GM12878 (cell line): ENCODE results near the gene MAD1L1.

ENCODE experiments used
- CHD2 ChIP-seq: IDR thresholded peaks from 2 replicates; pipeline ENCODE4 v1.6.1; 2011; ENCODE audit warnings: low read depth, low read length, improper control_type of control experiment, borderline replicate concordance
- EP300 ChIP-seq, 2 experiments: fragments of 150-350 bp in 1 of 2; IDR thresholded peaks; 2 replicates each; pipeline ENCODE4 v1.6.1; 2011 to 2012; ENCODE audit warnings: low read depth in 2 of 2, low read length in 2 of 2, borderline replicate concordance in 1 of 2, improper control_type of control experiment in 1 of 2, inconsistent platforms in 1 of 2; ENCODE audit not compliant: control insufficient read depth in 1 of 2
- ESRRA ChIP-seq: IDR thresholded peaks from 2 replicates; pipeline ENCODE4 v1.6.1; 2012; ENCODE audit warnings: mild to moderate bottlenecking, low read length, improper control_type of control experiment
- EZH2 ChIP-seq: IDR thresholded peaks from 2 replicates; pipeline ENCODE4 v1.6.1; 2012; ENCODE audit warnings: low read depth, mild to moderate bottlenecking, control low read depth, inconsistent platforms, low read length, borderline replicate concordance; ENCODE audit not compliant: control insufficient read depth
- HCFC1 ChIP-seq: fragments of 150-350 bp; IDR thresholded peaks from 2 replicates; pipeline ENCODE4 v1.6.1; 2014; ENCODE audit warnings: low read length
- HDAC2 ChIP-seq: fragments of 200-600 bp; sonication (generic); IDR thresholded peaks from 2 replicates; pipeline ENCODE4 v1.6.1; 2017
- SUPT20H ChIP-seq: IDR thresholded peaks from 2 replicates; pipeline ENCODE4 v1.6.1; 2011; ENCODE audit warnings: low read depth, mild to moderate bottlenecking, low read length, moderate library complexity, borderline replicate concordance; ENCODE audit not compliant: control insufficient read depth
- TCF3 ChIP-seq: IDR thresholded peaks from 2 replicates; pipeline ENCODE4 v1.6.1; 2012; ENCODE audit warnings: low read depth, mild to moderate bottlenecking, low read length, borderline replicate concordance; ENCODE audit not compliant: insufficient read depth
- TF ChIP-seq, protein P1 (sequence below), 3 experiments: IDR thresholded peaks in 2 of 3; conservative IDR thresholded peaks in 1 of 3; 2 replicates each; pipeline ENCODE4 v1.5.1; 2011; ENCODE audit warnings: low read depth in 3 of 3, low read length in 3 of 3, mild to moderate bottlenecking in 3 of 3, control low read depth in 2 of 3, moderate library complexity in 2 of 3, inconsistent platforms in 1 of 3, mixed read lengths in 1 of 3; ENCODE audit not compliant: control insufficient read depth in 2 of 3, insufficient read depth in 1 of 3; ENCODE audit errors: extremely low read depth in 1 of 3
- TF ChIP-seq, protein P2 (sequence below): IDR thresholded peaks from 2 replicates; pipeline ENCODE4 v1.6.1; 2012; ENCODE audit warnings: low read depth, low read length, improper control_type of control experiment

DNA sequence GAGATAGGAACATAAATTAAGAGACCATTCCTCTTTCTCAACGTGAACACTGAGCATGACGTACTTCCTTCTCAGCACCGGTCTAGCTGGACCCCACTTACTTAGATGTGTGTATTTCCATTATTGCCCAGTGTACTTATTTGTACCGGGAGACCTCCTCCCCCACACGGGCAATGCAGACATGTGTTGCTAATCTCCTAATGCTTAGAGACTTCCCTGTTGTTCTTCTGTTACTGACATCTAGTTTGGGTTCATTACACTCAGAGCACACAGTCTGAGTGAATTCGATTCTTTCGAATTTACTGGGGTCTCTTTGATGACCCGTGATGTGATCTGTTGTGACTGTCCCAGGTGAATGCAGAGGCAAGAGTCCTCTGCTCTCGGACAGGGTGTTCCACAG lies 260.0 kb downstream of the MAD1L1 start:
- TF ChIP-seq TCF3 (no peak), CHD2 (no peak), EZH2 (no peak), HDAC2 (no peak), SUPT20H (no peak), HCFC1 (no peak), EP300 (IDR thresholded peaks at IDR 0.05; ENCODE audit: borderline replicate concordance in 1 of 2, control insufficient read depth in 1 of 2, low read depth in 2 of 2, low read length in 2 of 2) (no peak), ESRRA (no peak)
- TF ChIP-seq, protein P1, sequence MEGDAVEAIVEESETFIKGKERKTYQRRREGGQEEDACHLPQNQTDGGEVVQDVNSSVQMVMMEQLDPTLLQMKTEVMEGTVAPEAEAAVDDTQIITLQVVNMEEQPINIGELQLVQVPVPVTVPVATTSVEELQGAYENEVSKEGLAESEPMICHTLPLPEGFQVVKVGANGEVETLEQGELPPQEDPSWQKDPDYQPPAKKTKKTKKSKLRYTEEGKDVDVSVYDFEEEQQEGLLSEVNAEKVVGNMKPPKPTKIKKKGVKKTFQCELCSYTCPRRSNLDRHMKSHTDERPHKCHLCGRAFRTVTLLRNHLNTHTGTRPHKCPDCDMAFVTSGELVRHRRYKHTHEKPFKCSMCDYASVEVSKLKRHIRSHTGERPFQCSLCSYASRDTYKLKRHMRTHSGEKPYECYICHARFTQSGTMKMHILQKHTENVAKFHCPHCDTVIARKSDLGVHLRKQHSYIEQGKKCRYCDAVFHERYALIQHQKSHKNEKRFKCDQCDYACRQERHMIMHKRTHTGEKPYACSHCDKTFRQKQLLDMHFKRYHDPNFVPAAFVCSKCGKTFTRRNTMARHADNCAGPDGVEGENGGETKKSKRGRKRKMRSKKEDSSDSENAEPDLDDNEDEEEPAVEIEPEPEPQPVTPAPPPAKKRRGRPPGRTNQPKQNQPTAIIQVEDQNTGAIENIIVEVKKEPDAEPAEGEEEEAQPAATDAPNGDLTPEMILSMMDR (IDR thresholded peaks at IDR 0.05 in 2 of 3, conservative IDR thresholded peaks at IDR 0.05 in 1 of 3; ENCODE audit: control insufficient read depth in 2 of 3, extremely low read depth in 1 of 3, insufficient read depth in 1 of 3, low read depth in 3 of 3, low read length in 3 of 3) = no peak
- TF ChIP-seq, protein P2, sequence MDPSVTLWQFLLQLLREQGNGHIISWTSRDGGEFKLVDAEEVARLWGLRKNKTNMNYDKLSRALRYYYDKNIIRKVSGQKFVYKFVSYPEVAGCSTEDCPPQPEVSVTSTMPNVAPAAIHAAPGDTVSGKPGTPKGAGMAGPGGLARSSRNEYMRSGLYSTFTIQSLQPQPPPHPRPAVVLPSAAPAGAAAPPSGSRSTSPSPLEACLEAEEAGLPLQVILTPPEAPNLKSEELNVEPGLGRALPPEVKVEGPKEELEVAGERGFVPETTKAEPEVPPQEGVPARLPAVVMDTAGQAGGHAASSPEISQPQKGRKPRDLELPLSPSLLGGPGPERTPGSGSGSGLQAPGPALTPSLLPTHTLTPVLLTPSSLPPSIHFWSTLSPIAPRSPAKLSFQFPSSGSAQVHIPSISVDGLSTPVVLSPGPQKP = no peak
